Glutamatergic neuron (in vitro differentiated cells): ENCODE data around the gene ACHE. TPM values are rescaled to one million over a fixed set of nuclear protein-coding genes. Genes with fewer than 3 reads are reported as not detected.
"Not testable (repeated sequence)": the region's sequence is repeated elsewhere in the genome, so short reads cannot be mapped to it uniquely, and the experiment has no call there.

Experiments
- DNase-seq: peaks from one replicate; pipeline ENCODE4 v3.0.0; 2022
- H3K27ac Mint-ChIP-seq: one replicate; pipeline ENCODE4 v1.8.0; 2020; ENCODE audit warnings: mild to moderate bottlenecking, mixed read lengths, inconsistent platforms; ENCODE audit not compliant: unreplicated experiment
- H3K27me3 Mint-ChIP-seq: one replicate; pipeline ENCODE4 v1.8.0; 2020; ENCODE audit warnings: mild to moderate bottlenecking, moderate library complexity, mixed read lengths, inconsistent platforms; ENCODE audit not compliant: unreplicated experiment
- H3K36me3 Mint-ChIP-seq: one replicate; pipeline ENCODE4 v1.8.0; 2020; ENCODE audit warnings: mild to moderate bottlenecking, mixed read lengths, inconsistent platforms; ENCODE audit not compliant: unreplicated experiment
- H3K4me1 Mint-ChIP-seq: one replicate; pipeline ENCODE4 v1.8.0; 2020; ENCODE audit warnings: mild to moderate bottlenecking, low read depth, mixed read lengths, inconsistent platforms; ENCODE audit not compliant: unreplicated experiment
- H3K4me3 Mint-ChIP-seq: one replicate; pipeline ENCODE4 v1.8.0; 2020; ENCODE audit warnings: mild to moderate bottlenecking, mixed read lengths, inconsistent platforms; ENCODE audit not compliant: unreplicated experiment
- H3K9me3 Mint-ChIP-seq: one replicate; pipeline ENCODE4 v1.8.0; 2020; ENCODE audit warnings: mild to moderate bottlenecking, moderate library complexity, mixed read lengths, inconsistent platforms; ENCODE audit not compliant: unreplicated experiment
- total RNA-seq: library from RNA; stranded (reverse); fragmentation: NEBNext Ultra II Directional; extraction: Animal tissue kit (Norgen Biotek cat#: 25700); gene quantifications from one replicate; pipeline ENCODE4 v1.2.1, GENCODE V29; 2021; ENCODE audit not compliant: unreplicated experiment
- TF ChIP-seq, protein P1 (sequence below): fragments of 200-600 bp; sonication (generic); IDR thresholded peaks from one replicate; pipeline ENCODE4 v1.5.0; 2021; ENCODE audit not compliant: partially characterized antibody, unreplicated experiment

Gene ACHE
- total RNA-seq, 1 donor from 2014 or later: 30.0 TPM

DNA sequence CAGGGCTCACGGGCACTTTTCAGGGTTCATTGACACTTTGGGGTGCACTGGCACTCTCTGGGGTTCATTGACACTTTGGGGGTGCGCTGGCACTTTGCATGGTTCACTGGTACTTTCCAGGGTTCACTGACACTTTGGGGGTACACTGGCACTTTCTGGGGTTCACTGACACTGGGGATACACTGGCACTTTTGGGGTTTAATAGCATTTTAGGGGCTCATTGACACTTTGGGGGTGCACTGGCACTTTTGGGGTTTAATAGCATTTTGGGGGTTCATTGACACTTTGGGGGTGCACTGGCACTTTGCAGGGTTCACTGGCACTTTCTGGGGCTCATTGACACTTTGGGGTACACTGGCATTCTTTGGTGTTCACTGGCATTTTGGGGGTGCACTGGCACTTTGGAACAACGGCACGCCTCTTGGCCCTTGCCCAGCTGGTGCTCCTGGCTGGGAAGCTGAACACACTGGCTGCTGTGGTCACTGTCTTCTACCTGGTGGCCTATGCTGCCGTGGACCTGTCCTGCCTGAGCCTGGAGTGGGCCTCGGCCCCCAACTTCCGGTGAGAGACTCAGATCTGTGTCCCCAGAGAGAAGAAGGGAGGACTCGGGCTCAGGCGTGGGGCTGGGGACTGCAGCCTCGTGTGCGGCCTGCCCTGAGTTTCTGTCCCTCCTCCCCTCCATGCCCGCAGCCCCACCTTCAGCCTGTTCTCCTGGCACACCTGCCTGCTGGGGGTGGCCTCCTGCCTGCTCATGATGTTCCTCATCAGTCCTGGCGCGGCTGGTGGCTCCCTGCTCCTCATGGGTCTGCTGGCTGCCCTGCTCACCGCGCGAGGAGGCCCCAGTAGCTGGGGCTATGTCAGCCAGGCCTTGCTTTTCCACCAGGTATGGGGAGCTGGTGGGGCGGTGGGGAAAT is 34.7 kb downstream of the ACHE start:
- no peaks in the 10 kb centered on the region for H3K4me1 Mint-ChIP-seq
- peaks cover 7% of the 10 kb centered on the region for H3K27me3 Mint-ChIP-seq
- TF ChIP-seq, protein P1, sequence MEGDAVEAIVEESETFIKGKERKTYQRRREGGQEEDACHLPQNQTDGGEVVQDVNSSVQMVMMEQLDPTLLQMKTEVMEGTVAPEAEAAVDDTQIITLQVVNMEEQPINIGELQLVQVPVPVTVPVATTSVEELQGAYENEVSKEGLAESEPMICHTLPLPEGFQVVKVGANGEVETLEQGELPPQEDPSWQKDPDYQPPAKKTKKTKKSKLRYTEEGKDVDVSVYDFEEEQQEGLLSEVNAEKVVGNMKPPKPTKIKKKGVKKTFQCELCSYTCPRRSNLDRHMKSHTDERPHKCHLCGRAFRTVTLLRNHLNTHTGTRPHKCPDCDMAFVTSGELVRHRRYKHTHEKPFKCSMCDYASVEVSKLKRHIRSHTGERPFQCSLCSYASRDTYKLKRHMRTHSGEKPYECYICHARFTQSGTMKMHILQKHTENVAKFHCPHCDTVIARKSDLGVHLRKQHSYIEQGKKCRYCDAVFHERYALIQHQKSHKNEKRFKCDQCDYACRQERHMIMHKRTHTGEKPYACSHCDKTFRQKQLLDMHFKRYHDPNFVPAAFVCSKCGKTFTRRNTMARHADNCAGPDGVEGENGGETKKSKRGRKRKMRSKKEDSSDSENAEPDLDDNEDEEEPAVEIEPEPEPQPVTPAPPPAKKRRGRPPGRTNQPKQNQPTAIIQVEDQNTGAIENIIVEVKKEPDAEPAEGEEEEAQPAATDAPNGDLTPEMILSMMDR: no peak
- no peak for DNase-seq
- H3K9me3 Mint-ChIP-seq: peaks cover 3% of the 10 kb centered on the region
- no peaks in the 10 kb centered on the region for H3K36me3 Mint-ChIP-seq
- no peak overlapping the region for H3K27ac Mint-ChIP-seq
- H3K4me3 Mint-ChIP-seq: no peak overlapping the region

DNA sequence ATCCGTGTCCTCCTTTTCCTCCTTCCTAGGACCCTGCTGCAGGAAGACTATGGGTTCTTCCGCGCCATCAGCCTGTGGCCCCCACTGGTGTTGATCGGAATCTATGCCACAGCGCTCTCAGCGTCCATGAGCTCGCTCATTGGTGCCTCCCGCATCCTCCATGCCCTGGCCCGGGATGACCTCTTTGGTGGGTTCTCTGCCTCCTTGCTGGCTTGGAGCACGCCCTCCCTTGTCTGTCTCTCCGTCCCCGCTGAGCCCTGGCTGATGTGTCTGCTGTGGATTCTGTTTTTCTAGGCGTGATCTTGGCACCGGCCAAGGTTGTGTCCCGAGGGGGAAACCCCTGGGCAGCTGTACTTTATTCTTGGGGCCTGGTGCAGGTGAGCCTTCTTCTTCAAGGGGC is 35.8 kb downstream of the ACHE start:
- no peak overlapping the region for H3K4me3 Mint-ChIP-seq
- H3K36me3 Mint-ChIP-seq: no peaks in the 10 kb centered on the region
- H3K27ac Mint-ChIP-seq: peak overlapping the region; percentile 16
- peaks cover 7% of the 10 kb centered on the region for H3K27me3 Mint-ChIP-seq
- no peaks in the 10 kb centered on the region for H3K4me1 Mint-ChIP-seq
- no peaks in the 10 kb centered on the region for H3K9me3 Mint-ChIP-seq
- DNase-seq: no peak
- TF ChIP-seq, protein P1: no peak

DNA sequence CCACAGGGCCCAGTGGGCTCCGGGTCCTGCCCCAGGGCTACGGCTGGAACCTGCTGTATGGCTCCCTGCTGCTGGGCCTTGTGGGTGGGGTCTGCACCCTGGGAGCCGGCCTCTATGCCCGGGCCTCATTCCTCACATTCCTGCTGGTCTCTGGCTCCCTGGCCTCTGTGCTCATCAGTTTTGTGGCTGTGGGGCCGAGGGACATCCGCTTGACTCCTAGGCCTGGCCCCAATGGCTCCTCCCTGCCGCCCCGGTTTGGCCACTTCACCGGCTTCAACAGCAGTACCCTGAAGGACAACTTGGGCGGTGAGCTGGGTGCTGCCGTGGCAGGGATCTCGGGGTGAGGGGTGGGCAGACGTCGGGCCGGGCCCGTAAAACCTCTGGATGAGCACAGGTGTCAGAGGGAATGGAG is 38.8 kb downstream of the ACHE start:
- TF ChIP-seq, protein P1: no peak
- H3K4me1 Mint-ChIP-seq: no peaks in the 10 kb centered on the region
- no peak for DNase-seq
- peaks cover 1% of the 10 kb centered on the region for H3K9me3 Mint-ChIP-seq
- H3K27ac Mint-ChIP-seq: no peak overlapping the region
- H3K27me3 Mint-ChIP-seq: peaks cover 6% of the 10 kb centered on the region
- no peak overlapping the region for H3K4me3 Mint-ChIP-seq
- H3K36me3 Mint-ChIP-seq: no peaks in the 10 kb centered on the region

DNA sequence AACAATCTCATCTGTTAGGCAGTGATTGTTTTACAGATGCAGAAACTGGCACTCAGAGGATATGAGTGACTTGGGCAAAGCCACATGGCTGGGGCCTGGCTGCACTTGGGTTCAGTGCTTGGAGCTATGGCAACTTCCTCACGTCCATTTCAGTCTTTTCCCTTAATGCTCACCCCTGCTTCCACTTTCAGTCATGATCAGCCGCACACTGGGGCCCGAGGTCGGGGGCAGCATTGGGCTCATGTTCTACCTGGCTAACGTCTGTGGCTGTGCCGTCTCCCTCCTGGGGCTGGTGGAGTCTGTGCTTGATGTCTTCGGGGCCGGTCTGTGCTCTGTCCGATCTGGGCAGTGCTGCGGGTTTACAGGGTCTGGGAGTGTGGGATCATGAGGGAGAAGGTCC is 40.2 kb downstream of the ACHE start:
- peaks cover 1% of the 10 kb centered on the region for H3K9me3 Mint-ChIP-seq
- H3K4me1 Mint-ChIP-seq: no peaks in the 10 kb centered on the region
- no peak overlapping the region for H3K4me3 Mint-ChIP-seq
- no peak for DNase-seq
- H3K36me3 Mint-ChIP-seq: no peaks in the 10 kb centered on the region
- H3K27me3 Mint-ChIP-seq: peaks cover 4% of the 10 kb centered on the region
- TF ChIP-seq, protein P1: no peak
- no peak overlapping the region for H3K27ac Mint-ChIP-seq

DNA sequence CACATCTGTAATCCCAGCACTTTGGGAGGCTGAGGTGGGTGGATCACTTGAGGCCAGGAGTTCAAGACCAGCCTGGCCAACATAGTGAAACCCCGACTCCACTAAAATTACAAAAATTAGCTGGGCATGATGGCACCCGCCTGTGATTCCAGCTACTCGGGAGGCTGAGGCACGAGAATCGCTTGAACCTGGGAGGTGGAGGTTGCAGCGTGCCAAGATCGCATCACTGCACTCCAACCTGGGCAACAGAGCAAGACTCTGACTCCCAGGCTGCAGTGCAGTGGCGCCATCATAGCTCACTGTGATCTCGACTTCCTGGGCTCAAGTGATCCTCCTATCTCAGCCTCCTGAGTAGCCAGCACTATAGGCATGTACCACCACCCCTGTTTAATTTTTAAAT is 40.8 kb downstream of the ACHE start:
- not testable (repeated sequence) for H3K4me3 Mint-ChIP-seq, H3K4me1 Mint-ChIP-seq, H3K36me3 Mint-ChIP-seq, DNase-seq, H3K27me3 Mint-ChIP-seq, H3K27ac Mint-ChIP-seq, H3K9me3 Mint-ChIP-seq
